Measurements from ENCODE around the gene PHTF2.

Gene PHTF2

DNA sequence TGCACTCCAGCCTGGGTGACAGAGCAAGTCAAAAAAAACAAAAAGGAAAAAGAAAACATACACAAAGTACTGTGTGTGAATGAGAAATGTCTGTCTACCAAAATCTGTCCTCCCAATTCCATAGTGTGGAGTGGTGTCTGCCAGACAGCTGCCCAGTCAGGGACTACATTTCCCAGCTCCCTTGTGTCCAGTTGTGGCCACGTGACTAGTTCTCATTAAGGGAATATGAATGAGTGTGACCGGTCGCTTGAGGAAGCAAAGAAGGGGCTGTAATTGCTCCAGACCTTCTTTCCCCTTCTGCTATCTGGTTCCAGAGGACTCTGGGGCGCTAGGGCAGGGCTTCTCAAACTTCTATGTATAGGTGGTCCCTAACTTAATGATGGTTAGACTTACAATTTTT is 204.1 kb downstream of the PHTF2 start:
- no peak for DNase-seq

DNA sequence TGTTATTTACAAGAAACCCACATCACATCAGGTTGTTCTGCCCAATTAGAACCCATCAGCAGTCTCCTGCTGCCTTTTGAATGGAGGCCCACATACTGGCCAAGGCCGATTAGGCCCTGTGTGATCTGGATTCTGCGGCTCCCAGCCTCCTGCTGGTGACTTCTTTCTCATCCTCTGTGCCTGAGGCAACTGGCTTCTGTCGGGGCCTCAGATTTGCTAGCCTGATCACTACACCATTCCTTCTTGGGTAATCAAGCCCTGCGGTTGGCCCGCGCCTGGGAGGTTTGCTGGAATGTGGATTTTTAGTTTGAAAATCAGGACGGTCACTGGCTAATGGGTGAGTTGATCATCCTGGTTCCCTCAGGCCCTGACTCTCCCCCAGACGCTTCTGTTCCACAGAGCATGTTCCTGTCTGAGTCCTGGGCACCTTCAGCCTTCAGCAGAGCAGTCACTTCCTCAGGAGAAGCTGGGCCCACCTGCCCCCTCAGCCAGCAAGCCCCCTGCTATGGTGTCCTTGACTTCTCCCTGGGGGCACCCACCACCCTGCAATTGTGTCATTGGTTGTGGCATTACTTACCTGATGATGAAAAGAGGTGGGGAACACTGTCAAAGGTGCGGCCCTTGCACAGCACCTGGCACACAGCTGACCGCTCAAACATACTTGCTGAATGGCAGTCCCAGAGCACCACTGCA is 207.6 kb downstream of the PHTF2 start:
- no peak for DNase-seq

Measured in activated CD8-positive, alpha-beta memory T cell treated with anti-CD3 and anti-CD28 coated beads for 24 hours (primary cell).